Panc1 (cell line): ENCODE results near the gene ARL8A. TPM values are rescaled to one million over a fixed set of nuclear protein-coding genes. Genes with fewer than 3 reads are reported as not detected.

ENCODE experiments used
- ATAC-seq: fragments of 200-7000 bp; cut with Tn5 transposase; 2 replicates; pipeline ENCODE4 v1.9.1; 2020; ENCODE audit warnings: mild to moderate bottlenecking, moderate library complexity
- BruUV-seq: library from RNA; stranded (reverse); fragments of 400-500 nt; replicated peaks from 2 replicates; lab custom pipeline; 2021; lab: Mats Ljungman, UMichigan
- CTCF ChIA-PET: fragments of 300-600 bp; sonication (Branson Sonifier 250); formaldehyde crosslinking; loops from one replicate; lab custom pipeline; 2022; ENCODE audit warnings: antibody characterized with exemption; lab: Charles Lee
- POLR2A ChIA-PET: fragments of 300-600 bp; sonication (Branson Sonifier 250); formaldehyde crosslinking; loops from one replicate; lab custom pipeline; 2022; ENCODE audit warnings: antibody characterized with exemption; lab: Charles Lee
- DNase-seq: peaks from one replicate; pipeline ENCODE4 v3.0.0-alpha.2; 2010; ENCODE audit warnings: low read depth, low spot score
- H3K27ac ChIP-seq: 2 replicates; pipeline ENCODE4 v1.5.1; 2011; ENCODE audit warnings: mild to moderate bottlenecking, low read length, inconsistent platforms
- H3K27me3 ChIP-seq: fragments of 200-500 bp; sonication (Bioruptor generic); 2 replicates; pipeline ENCODE4 v1.6.0; 2014; ENCODE audit warnings: low read length, inconsistent platforms; ENCODE audit not compliant: control insufficient read depth, insufficient read depth
- H3K36me3 ChIP-seq: fragments of 200-500 bp; sonication (Bioruptor generic); 2 replicates; pipeline ENCODE4 v1.5.1; 2014; ENCODE audit warnings: inconsistent platforms, mild to moderate bottlenecking, low read length, moderate library complexity; ENCODE audit not compliant: control insufficient read depth, insufficient read depth
- H3K4me1 ChIP-seq: 2 replicates; pipeline ENCODE4 v1.5.1; 2011; ENCODE audit warnings: inconsistent platforms, mild to moderate bottlenecking, low read length, moderate library complexity; ENCODE audit not compliant: control insufficient read depth, insufficient read depth
- H3K4me3 ChIP-seq, 2 experiments: 2 replicates each; pipeline ENCODE4 v1.5.1; 2011 to 2012; ENCODE audit warnings: low read depth in 2 of 2, low read length in 2 of 2, mild to moderate bottlenecking in 2 of 2, inconsistent platforms in 1 of 2, moderate library complexity in 1 of 2
- H3K9me3 ChIP-seq: fragments of 200-500 bp; sonication (Bioruptor generic); 2 replicates; pipeline ENCODE4 v1.5.1; 2014; ENCODE audit warnings: low read depth, mild to moderate bottlenecking, inconsistent platforms, low read length, moderate library complexity; ENCODE audit not compliant: control insufficient read depth, insufficient read depth
- POLR2AphosphoS5 ChIP-seq: IDR thresholded peaks from 2 replicates; pipeline ENCODE4 v1.6.1; 2012; ENCODE audit warnings: mild to moderate bottlenecking, low read depth, low read length, moderate library complexity
- SIN3A ChIP-seq: IDR thresholded peaks from 2 replicates; pipeline ENCODE4 v1.6.1; 2012; ENCODE audit warnings: low read depth, mild to moderate bottlenecking, low read length, moderate library complexity, borderline replicate concordance; ENCODE audit not compliant: insufficient read depth
- TCF7L2 ChIP-seq: IDR thresholded peaks from 2 replicates; pipeline ENCODE4 v1.6.1; 2011; ENCODE audit warnings: mild to moderate bottlenecking, low read depth, low read length, inconsistent platforms
- in situ Hi-C: cut with HindIII; loops from 2 replicates; pipeline ENCODE4 v1.10.0; 2016; ENCODE audit warnings: low sequenced_read_pairs, low pct_unique_long_range_greater_than_20kb
- intact Hi-C: fragments of 100-400 bp; cut with micrococcal nuclease; formaldehyde crosslinking; loops from one replicate; pipeline ENCODE4 v1.10.0; 2022; ENCODE audit not compliant: unreplicated experiment
- total RNA-seq: library from RNA; stranded (reverse); gene quantifications from one replicate; pipeline ENCODE4 v1.2.1, GENCODE V29; 2021; ENCODE audit not compliant: unreplicated experiment
- TF ChIP-seq, protein P1 (sequence below): fragments of 450-650 bp; IDR thresholded peaks from 2 replicates; pipeline ENCODE4 v1.5.1; 2017; ENCODE audit warnings: mild to moderate bottlenecking
- TF ChIP-seq, protein P2 (sequence below), 2 experiments: IDR thresholded peaks; 2 replicates each; pipeline ENCODE4 v1.6.1; 2011 to 2012; ENCODE audit warnings: low read depth in 2 of 2, control low read depth in 1 of 2, low read length in 1 of 2, mild to moderate bottlenecking in 1 of 2, moderate library complexity in 1 of 2; ENCODE audit not compliant: insufficient read depth in 1 of 2

The ARL8A gene
- total RNA-seq, 1 experiment from 2014 or later = 62.6 TPM

DNA sequence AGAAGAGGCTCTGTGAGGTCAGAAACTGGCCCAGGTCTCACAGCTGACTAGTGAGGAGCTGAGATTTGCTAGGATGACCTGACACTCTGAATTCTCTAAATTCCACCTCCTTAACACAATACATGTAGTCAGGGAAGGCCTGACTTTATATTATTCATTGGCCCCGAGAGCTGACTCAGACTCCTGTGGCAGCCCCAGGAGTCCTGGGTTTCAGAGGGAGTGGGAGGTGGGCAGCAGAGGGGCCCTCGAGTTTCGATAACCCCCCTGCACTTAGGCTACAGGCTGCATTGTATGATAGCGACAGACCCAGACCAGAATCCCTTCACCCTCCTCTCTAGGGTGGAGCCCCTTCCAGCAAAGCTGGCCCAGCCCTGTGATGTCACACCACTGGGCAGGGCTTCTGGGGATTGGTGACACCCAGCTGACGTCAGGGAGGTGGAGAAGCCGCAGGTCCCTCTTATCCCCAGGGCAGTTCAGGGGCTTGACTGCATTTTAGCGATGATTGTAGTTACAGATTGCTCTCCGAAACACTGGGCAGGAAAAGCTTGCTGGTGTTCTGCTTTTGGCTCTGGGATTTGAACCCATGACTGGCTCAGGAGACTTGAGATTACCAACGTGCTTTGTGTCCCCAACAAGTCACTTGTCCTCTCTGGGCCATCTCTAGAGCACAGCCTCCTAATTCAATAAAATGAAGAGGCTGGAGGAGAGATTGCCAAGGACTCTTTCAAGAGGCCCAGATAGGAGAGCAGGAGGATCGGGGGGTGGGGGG is 38.8 kb downstream of the ARL8A start:
- ChIA-PET CTCF (no interaction called here), POLR2A (interaction anchor here (0.5 to 0.7 kb wide), 3 partner anchors 50 to 121 kb away, joined by 3 to 6 read pairs (median 4); no protein-coding TSS in a partner anchor)
- BruUV-seq = no TSS peak
- no peaks in the 10 kb centered on the region for H3K9me3 ChIP-seq
- peak overlapping the region; percentile 80 for H3K27ac ChIP-seq
- no peaks in the 10 kb centered on the region for H3K27me3 ChIP-seq
- DNase-seq (no peak), ATAC-seq (peak; percentile 45)
- TF ChIP-seq, protein P1, sequence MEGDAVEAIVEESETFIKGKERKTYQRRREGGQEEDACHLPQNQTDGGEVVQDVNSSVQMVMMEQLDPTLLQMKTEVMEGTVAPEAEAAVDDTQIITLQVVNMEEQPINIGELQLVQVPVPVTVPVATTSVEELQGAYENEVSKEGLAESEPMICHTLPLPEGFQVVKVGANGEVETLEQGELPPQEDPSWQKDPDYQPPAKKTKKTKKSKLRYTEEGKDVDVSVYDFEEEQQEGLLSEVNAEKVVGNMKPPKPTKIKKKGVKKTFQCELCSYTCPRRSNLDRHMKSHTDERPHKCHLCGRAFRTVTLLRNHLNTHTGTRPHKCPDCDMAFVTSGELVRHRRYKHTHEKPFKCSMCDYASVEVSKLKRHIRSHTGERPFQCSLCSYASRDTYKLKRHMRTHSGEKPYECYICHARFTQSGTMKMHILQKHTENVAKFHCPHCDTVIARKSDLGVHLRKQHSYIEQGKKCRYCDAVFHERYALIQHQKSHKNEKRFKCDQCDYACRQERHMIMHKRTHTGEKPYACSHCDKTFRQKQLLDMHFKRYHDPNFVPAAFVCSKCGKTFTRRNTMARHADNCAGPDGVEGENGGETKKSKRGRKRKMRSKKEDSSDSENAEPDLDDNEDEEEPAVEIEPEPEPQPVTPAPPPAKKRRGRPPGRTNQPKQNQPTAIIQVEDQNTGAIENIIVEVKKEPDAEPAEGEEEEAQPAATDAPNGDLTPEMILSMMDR = no peak
- TF ChIP-seq, protein P2, sequence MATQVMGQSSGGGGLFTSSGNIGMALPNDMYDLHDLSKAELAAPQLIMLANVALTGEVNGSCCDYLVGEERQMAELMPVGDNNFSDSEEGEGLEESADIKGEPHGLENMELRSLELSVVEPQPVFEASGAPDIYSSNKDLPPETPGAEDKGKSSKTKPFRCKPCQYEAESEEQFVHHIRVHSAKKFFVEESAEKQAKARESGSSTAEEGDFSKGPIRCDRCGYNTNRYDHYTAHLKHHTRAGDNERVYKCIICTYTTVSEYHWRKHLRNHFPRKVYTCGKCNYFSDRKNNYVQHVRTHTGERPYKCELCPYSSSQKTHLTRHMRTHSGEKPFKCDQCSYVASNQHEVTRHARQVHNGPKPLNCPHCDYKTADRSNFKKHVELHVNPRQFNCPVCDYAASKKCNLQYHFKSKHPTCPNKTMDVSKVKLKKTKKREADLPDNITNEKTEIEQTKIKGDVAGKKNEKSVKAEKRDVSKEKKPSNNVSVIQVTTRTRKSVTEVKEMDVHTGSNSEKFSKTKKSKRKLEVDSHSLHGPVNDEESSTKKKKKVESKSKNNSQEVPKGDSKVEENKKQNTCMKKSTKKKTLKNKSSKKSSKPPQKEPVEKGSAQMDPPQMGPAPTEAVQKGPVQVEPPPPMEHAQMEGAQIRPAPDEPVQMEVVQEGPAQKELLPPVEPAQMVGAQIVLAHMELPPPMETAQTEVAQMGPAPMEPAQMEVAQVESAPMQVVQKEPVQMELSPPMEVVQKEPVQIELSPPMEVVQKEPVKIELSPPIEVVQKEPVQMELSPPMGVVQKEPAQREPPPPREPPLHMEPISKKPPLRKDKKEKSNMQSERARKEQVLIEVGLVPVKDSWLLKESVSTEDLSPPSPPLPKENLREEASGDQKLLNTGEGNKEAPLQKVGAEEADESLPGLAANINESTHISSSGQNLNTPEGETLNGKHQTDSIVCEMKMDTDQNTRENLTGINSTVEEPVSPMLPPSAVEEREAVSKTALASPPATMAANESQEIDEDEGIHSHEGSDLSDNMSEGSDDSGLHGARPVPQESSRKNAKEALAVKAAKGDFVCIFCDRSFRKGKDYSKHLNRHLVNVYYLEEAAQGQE (IDR thresholded peaks at IDR 0.05; ENCODE audit: insufficient read depth in 1 of 2, low read depth in 2 of 2, low read length in 1 of 2) = no peak
- TF ChIP-seq TCF7L2 = no peak
- no peak for TF ChIP-seq POLR2AphosphoS5
- no peak for TF ChIP-seq SIN3A
- intact Hi-C loops = no loop called here
- H3K36me3 ChIP-seq = no peaks in the 10 kb centered on the region
- no peak overlapping the region for H3K4me3 ChIP-seq
- in situ Hi-C loops = no loop called here
- peaks cover 43% of the 10 kb centered on the region for H3K4me1 ChIP-seq

DNA sequence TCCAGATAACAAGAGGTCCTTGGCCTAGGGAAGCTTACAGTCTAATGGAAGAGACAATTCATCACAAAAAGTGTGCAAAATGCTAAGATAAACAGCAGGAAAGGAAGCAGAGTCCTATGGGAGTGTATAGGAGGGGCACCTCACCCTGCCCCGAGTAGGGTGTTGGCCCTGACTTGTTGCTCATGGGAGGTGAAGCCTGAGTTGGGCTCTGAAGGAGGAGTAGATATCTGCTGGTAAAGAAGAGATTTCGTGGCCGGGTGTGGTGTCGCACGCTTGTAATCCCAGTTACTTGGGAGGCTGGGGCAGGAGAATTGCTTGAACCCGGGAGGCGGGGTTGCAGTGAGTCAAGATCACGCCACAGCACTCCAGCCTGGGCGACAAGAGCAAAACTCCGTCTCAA is 40.5 kb downstream of the ARL8A start:
- TF ChIP-seq POLR2AphosphoS5 (no peak), TCF7L2 (no peak), SIN3A (no peak)
- POLR2A ChIA-PET = no interaction called here
- intact Hi-C loops (no loop called here), in situ Hi-C loops (no loop called here)
- Histone ChIP-seq H3K27me3 (no peaks in the 10 kb centered on the region), H3K4me1 (peaks cover 39% of the 10 kb centered on the region), H3K4me3 (no peak overlapping the region), H3K9me3 (no peaks in the 10 kb centered on the region), H3K27ac (peak overlapping the region; percentile 2; the same call in 1 of the 2 replicates), H3K36me3 (no peaks in the 10 kb centered on the region)
- no TSS peak for BruUV-seq
- DNase-seq (no peak), ATAC-seq (no peak)
- CTCF ChIA-PET = no interaction called here

DNA sequence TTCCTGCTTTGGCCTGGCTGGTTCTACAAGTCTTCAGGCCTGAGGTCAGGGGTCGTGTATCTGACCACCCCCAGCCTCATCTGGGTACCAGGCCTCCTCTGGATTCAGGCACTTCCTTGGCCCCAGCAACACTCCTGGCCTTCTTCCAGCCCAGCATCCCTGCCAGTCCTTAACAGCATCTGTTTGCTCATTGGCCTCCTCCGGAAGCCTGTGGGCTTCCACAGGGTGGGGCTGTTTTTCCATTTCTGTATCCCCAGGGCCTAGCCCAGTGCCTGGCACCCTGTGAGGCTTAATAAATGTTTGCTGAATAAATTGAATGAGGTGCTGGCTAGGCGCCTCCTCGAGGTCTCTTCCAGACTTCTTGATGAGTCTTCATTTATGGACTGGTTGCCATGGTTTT is 43.4 kb downstream of the ARL8A start:
- Histone ChIP-seq H3K36me3 (no peaks in the 10 kb centered on the region), H3K4me1 (peaks cover 10% of the 10 kb centered on the region), H3K9me3 (no peaks in the 10 kb centered on the region), H3K27ac (no peak overlapping the region), H3K27me3 (no peaks in the 10 kb centered on the region), H3K4me3 (no peak overlapping the region)
- in situ Hi-C loops (no loop called here), intact Hi-C loops (no loop called here)
- peak; percentile 57 for ATAC-seq
- no peak for TF ChIP-seq TCF7L2
- TF ChIP-seq, protein P1 = no peak
- TF ChIP-seq SIN3A = no peak
- TF ChIP-seq, protein P2 (IDR thresholded peaks at IDR 0.05; ENCODE audit: insufficient read depth in 1 of 2, low read depth in 2 of 2, low read length in 1 of 2) = no peak
- no peak for TF ChIP-seq POLR2AphosphoS5
- ChIA-PET POLR2A (no interaction called here), CTCF (interaction anchor here (0.6 kb wide), 1 partner anchor 19 kb away, joined by 4 read pairs; no protein-coding TSS in a partner anchor)
- BruUV-seq = no TSS peak
- no peak for DNase-seq
